Sigmoid colon (tissue), 3 donors: Measurements from ENCODE around the gene ZNRD2.

ENCODE experiments used
- POLR2A ChIP-seq, 2 donors: fragments of 450-650 bp; IDR thresholded peaks; one replicate each; pipeline ENCODE4 v1.6.1; 2016; ENCODE audit warnings: antibody characterized with exemption in 2 of 2, mild to moderate bottlenecking in 2 of 2, moderate library complexity in 2 of 2
- TF ChIP-seq, protein P1 (sequence below), 4 experiments: fragments of 450-650 bp in 3 of 4; fragments of 200-600 bp in 1 of 4; IDR thresholded peaks; one replicate each; pipeline ENCODE4 v1.5.1; 2016 to 2019; ENCODE audit warnings: antibody characterized with exemption in 4 of 4, mild to moderate bottlenecking in 3 of 4, moderate library complexity in 2 of 4

- TF ChIP-seq POLR2A (IDR thresholded peaks at IDR 0.05) = no peak
- TF ChIP-seq, protein P1, sequence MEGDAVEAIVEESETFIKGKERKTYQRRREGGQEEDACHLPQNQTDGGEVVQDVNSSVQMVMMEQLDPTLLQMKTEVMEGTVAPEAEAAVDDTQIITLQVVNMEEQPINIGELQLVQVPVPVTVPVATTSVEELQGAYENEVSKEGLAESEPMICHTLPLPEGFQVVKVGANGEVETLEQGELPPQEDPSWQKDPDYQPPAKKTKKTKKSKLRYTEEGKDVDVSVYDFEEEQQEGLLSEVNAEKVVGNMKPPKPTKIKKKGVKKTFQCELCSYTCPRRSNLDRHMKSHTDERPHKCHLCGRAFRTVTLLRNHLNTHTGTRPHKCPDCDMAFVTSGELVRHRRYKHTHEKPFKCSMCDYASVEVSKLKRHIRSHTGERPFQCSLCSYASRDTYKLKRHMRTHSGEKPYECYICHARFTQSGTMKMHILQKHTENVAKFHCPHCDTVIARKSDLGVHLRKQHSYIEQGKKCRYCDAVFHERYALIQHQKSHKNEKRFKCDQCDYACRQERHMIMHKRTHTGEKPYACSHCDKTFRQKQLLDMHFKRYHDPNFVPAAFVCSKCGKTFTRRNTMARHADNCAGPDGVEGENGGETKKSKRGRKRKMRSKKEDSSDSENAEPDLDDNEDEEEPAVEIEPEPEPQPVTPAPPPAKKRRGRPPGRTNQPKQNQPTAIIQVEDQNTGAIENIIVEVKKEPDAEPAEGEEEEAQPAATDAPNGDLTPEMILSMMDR (IDR thresholded peaks at IDR 0.05) = no peak
Observed at GRCh38 chr11:65617136-65617850, 47.0 kb downstream of the ZNRD2 start.
